GM12872 (cell line): ENCODE results near the gene TTC33.

Experiments used
- CTCF ChIP-seq: IDR thresholded peaks from 3 replicates; pipeline ENCODE4 v1.5.1; 2011; ENCODE audit warnings: low read depth, mild to moderate bottlenecking, low read length, moderate library complexity; ENCODE audit not compliant: insufficient read depth

Gene TTC33

GRCh38 chr5:40480392-40480791, 275.4 kb downstream of the TTC33 start:
- TF ChIP-seq CTCF = no peak

- no peak for TF ChIP-seq CTCF
Measured at GRCh38 chr5:40479939-40480338, 275.8 kb downstream of the TTC33 start.

- TF ChIP-seq CTCF = no peak
Measured at GRCh38 chr5:40478766-40479165, 277.0 kb downstream of the TTC33 start.

GRCh38 chr5:40477856-40478546, 277.8 kb downstream of the TTC33 start:
- TF ChIP-seq CTCF = no peak

GRCh38 chr5:40475561-40475960, 280.2 kb downstream of the TTC33 start:
- TF ChIP-seq CTCF = no peak

- no peak for TF ChIP-seq CTCF
Measured at GRCh38 chr5:40474250-40474649, 281.5 kb downstream of the TTC33 start.

GRCh38 chr5:40465416-40465815, 290.3 kb downstream of the TTC33 start:
- no peak for TF ChIP-seq CTCF
